Measurements from ENCODE around the gene AGAP1. TPM values are rescaled to one million over a fixed set of nuclear protein-coding genes. Genes with fewer than 3 reads are reported as not detected.

Gene AGAP1
- total and polyA plus RNA-seq, 2 donors: 1.7 to 3.0 TPM

DNA sequence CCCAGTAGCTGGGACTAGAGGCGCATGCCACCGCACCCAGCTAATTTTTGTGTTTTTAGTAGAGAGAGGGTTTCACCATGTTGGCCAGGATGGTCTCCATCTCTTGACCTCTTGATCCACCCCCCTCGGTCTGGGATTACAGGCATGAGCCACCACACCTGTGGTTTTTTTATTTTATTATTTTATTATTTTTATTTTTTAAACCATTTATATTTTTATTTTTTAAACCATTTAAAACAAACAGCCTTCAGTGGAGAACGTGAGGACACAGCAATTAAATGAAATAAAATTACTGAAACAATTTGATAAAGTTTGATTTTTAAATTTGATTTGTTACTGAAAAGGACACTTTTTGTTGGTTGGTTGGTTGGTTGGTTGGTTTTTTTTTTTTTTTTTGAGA is 181.0 kb downstream of the AGAP1 start:
- 93% methylated on average over 4 of the region's 4 CpGs for WGBS

DNA sequence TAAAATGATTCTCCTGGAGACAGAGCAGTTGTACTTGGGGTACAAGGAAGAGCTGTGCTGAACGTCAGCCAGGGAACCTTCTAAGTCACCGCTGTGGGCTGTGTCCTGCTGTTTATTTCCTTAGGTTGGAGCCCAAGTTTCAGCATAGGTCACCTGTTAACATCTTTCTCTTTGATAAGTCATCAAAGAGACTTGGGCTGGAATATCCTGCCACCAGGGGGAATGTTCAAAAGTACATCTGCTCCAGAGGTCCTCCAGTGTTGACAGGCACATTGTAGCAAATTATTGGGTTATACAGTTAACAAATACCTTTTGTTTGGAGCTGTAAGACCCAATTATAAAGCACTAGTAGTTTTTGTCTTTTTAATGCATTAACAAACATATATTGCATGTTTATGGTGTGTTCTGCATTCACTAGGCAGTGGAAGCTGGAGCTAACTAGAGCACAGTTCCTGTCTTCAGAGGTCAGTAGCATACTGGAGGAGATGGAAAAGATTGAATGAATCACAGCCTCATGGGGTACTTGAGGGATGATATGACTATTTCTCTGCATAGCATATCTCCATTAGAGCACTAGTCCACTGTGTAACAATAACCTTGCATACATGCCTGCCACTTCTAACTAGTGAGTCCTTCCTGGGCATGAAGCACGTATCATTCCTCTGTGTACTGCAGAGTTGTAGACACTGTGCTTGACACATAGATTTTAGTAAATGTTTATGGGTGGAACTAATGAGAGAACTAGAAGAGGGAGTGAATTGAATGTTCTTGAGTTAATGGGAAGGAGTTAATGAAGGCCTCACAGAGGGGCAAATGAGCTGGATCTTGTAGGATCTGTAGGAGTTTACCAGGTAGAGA is 182.1 kb downstream of the AGAP1 start:
- Histone ChIP-seq H3K27ac (ENCODE audit: low read depth in 1 of 2, low read length in 1 of 2) (no peak overlapping the region), H3K27me3 (ENCODE audit: control insufficient read depth in 2 of 2, insufficient read depth in 1 of 2, low read length in 1 of 2) (peaks cover 17 to 25% of the 10 kb centered on the region in 2 donors)
- WGBS: 87% methylated on average over 3 of the region's 3 CpGs

More for the DNA sequence above, 181.0 kb downstream of the AGAP1 start:
- Histone ChIP-seq H3K36me3 (ENCODE audit: control insufficient read depth in 2 of 2, insufficient read depth in 2 of 2, low read length in 1 of 2) (no peaks in the 10 kb centered on the region), H3K27me3 (ENCODE audit: control insufficient read depth in 2 of 2, insufficient read depth in 1 of 2, low read length in 1 of 2) (peaks cover 28 to 32% of the 10 kb centered on the region in 2 donors), H3K9me3 (ENCODE audit: control insufficient read depth in 2 of 2, insufficient read depth in 1 of 2, low read length in 1 of 2) (no peaks in the 10 kb centered on the region), H3K27ac (ENCODE audit: low read depth in 1 of 2, low read length in 1 of 2) (no peak overlapping the region), H3K4me3 (ENCODE audit: low read length in 2 of 2) (no peak overlapping the region), H3K4me1 (ENCODE audit: control insufficient read depth in 2 of 2, insufficient read depth in 2 of 2, low read length in 2 of 2) (peaks cover 0 to 3% of the 10 kb centered on the region in 2 donors)
- DNase-seq (ENCODE audit: low read depth in 6 of 9, low spot score in 9 of 9): no peak

DNA sequence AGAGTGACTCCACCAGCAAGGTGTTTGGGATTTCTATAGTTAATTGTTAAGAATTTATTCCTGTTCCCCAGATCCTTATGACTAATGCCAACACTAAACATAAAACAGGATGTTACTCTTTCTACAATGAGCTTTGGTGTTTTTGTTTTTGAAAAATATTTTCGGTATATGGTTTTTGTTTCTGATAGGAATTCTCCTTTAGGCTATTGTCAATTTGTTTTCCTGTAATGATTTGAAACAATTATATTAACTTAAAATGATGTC is 182.6 kb downstream of the AGAP1 start:
- 94% methylated on average over 1 of the region's 1 CpG for WGBS
- peaks cover 12 to 19% of the 10 kb centered on the region in 2 donors for H3K27me3 ChIP-seq (ENCODE audit: control insufficient read depth in 2 of 2, insufficient read depth in 1 of 2, low read length in 1 of 2)

More for the DNA sequence above, 182.1 kb downstream of the AGAP1 start:
- H3K9me3 ChIP-seq (ENCODE audit: control insufficient read depth in 2 of 2, insufficient read depth in 1 of 2, low read length in 1 of 2): no peaks in the 10 kb centered on the region
- H3K36me3 ChIP-seq (ENCODE audit: control insufficient read depth in 2 of 2, insufficient read depth in 2 of 2, low read length in 1 of 2): no peaks in the 10 kb centered on the region
- H3K4me3 ChIP-seq (ENCODE audit: low read length in 2 of 2): no peak overlapping the region
- H3K4me1 ChIP-seq (ENCODE audit: control insufficient read depth in 2 of 2, insufficient read depth in 2 of 2, low read length in 2 of 2): no peaks in the 10 kb centered on the region
- DNase-seq (ENCODE audit: low read depth in 6 of 9, low spot score in 9 of 9): no peak

DNA sequence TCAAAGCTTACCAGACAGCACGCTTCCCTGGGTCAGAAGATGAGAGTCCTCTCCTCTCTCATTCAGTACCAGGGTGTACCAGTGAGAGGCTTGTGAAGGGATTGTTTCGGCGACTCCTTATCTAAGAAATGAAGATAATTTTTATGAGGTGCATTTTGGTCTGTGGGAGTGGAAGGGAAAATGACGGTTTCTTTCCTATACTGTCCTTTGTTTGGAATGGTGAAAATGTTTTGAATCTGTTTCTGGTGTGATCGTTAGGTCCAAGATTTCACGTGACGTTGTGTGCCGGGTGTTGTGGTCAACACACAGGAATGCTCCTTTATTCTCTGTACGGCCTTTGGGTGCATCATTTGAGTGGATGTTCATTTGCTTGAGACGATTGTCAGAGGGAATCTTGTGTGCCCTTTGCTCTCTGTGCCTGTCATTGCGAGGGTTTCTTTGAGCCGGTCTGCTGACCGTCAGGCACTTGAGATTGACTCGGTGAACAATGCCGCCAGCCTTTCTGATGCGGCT is 183.5 kb downstream of the AGAP1 start:
- 94% methylated on average over 16 of the region's 16 CpGs for WGBS
- no peaks in the 10 kb centered on the region for H3K4me1 ChIP-seq (ENCODE audit: control insufficient read depth in 2 of 2, insufficient read depth in 2 of 2, low read length in 2 of 2)

More for the DNA sequence above, 182.6 kb downstream of the AGAP1 start:
- DNase-seq (ENCODE audit: low read depth in 6 of 9, low spot score in 9 of 9): no peak
- no peak overlapping the region for H3K27ac ChIP-seq (ENCODE audit: low read depth in 1 of 2, low read length in 1 of 2)
- H3K9me3 ChIP-seq (ENCODE audit: control insufficient read depth in 2 of 2, insufficient read depth in 1 of 2, low read length in 1 of 2): no peaks in the 10 kb centered on the region
- no peaks in the 10 kb centered on the region for H3K4me1 ChIP-seq (ENCODE audit: control insufficient read depth in 2 of 2, insufficient read depth in 2 of 2, low read length in 2 of 2)
- no peak overlapping the region for H3K4me3 ChIP-seq (ENCODE audit: low read length in 2 of 2)
- no peaks in the 10 kb centered on the region for H3K36me3 ChIP-seq (ENCODE audit: control insufficient read depth in 2 of 2, insufficient read depth in 2 of 2, low read length in 1 of 2)

DNA sequence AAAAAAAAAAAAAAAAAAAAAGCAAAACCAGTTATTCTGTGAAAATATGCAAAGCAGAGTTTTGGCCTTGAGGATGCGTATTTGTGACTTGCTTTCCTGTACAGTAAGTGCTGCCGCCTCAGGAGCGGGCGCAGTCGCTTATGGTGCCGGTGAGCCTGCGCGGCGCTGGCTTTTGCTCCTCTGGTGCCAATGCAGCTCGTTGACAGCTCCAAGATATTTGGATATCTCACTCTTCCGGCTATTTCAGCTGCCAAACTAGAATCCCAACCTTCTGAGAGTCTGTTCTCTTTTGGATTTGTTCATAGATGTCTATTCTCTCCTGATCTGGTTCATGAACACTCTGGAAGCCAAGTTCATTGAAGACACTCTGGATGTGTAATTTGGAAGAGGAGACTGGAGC is 184.1 kb downstream of the AGAP1 start:
- peaks cover 3 to 9% of the 10 kb centered on the region in 2 donors for H3K27me3 ChIP-seq (ENCODE audit: control insufficient read depth in 2 of 2, insufficient read depth in 1 of 2, low read length in 1 of 2)
- WGBS: 92% methylated on average over 11 of the region's 11 CpGs
- no peaks in the 10 kb centered on the region for H3K36me3 ChIP-seq (ENCODE audit: control insufficient read depth in 2 of 2, insufficient read depth in 2 of 2, low read length in 1 of 2)
- no peaks in the 10 kb centered on the region for H3K4me1 ChIP-seq (ENCODE audit: control insufficient read depth in 2 of 2, insufficient read depth in 2 of 2, low read length in 2 of 2)
- H3K27ac ChIP-seq (ENCODE audit: low read depth in 1 of 2, low read length in 1 of 2): no peak overlapping the region
- no peak overlapping the region for H3K4me3 ChIP-seq (ENCODE audit: low read length in 2 of 2)
- DNase-seq (ENCODE audit: low read depth in 6 of 9, low spot score in 9 of 9): no peak
- H3K9me3 ChIP-seq (ENCODE audit: control insufficient read depth in 2 of 2, insufficient read depth in 1 of 2, low read length in 1 of 2): no peaks in the 10 kb centered on the region

More for the DNA sequence above, 183.5 kb downstream of the AGAP1 start:
- no peak for DNase-seq (ENCODE audit: low read depth in 6 of 9, low spot score in 9 of 9)
- H3K27ac ChIP-seq (ENCODE audit: low read depth in 1 of 2, low read length in 1 of 2): no peak overlapping the region
- peaks cover 5 to 10% of the 10 kb centered on the region in 2 donors for H3K27me3 ChIP-seq (ENCODE audit: control insufficient read depth in 2 of 2, insufficient read depth in 1 of 2, low read length in 1 of 2)
- H3K9me3 ChIP-seq (ENCODE audit: control insufficient read depth in 2 of 2, insufficient read depth in 1 of 2, low read length in 1 of 2): no peaks in the 10 kb centered on the region
- H3K4me3 ChIP-seq (ENCODE audit: low read length in 2 of 2): no peak overlapping the region
- no peaks in the 10 kb centered on the region for H3K36me3 ChIP-seq (ENCODE audit: control insufficient read depth in 2 of 2, insufficient read depth in 2 of 2, low read length in 1 of 2)

DNA sequence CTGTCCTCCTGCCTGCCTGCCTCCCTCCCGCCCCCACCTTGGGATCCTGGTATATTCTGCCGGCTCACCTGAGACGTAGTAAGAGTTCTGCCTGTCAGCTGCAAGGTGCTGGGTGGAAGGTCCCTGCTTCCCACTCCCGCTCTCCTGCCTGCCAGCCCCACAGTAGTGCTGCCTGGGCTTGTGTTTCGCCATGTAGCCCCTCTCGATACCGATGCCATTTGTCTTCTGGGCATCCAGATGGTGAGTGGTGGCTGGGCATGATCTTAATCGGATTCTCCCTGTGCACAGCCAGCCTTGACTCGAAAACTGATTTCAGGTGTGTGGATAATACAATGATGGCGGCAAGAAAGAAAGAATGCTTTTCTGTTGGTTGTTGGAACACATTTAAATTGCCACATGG is 184.9 kb downstream of the AGAP1 start:
- no peaks in the 10 kb centered on the region for H3K9me3 ChIP-seq (ENCODE audit: control insufficient read depth in 2 of 2, insufficient read depth in 1 of 2, low read length in 1 of 2)
- DNase-seq (ENCODE audit: low read depth in 6 of 9, low spot score in 9 of 9): no peak
- 95% methylated on average over 10 of the region's 10 CpGs for WGBS

DNA sequence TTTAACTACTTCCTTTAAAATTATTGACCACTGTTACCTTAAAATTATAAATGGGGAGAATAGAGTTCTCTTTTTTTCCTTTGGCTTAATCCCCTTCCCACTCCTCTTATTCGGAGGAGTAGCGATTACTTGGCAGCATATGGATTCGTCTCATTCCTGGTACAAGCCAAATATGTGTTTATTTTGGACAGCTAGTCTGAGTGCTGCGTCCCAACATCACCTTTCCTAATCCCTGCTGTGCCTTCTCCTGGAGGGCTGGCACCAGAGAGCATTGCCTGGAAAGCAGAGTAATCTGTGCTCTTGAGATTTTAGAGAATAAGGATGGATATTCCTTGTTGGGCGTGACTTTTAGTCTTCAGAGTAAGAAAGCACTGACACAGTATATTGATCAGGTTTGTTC is 185.6 kb downstream of the AGAP1 start:
- Histone ChIP-seq H3K36me3 (ENCODE audit: control insufficient read depth in 2 of 2, insufficient read depth in 2 of 2, low read length in 1 of 2) (no peaks in the 10 kb centered on the region), H3K4me3 (ENCODE audit: low read length in 2 of 2) (no peak overlapping the region), H3K27ac (ENCODE audit: low read depth in 1 of 2, low read length in 1 of 2) (no peak overlapping the region), H3K4me1 (ENCODE audit: control insufficient read depth in 2 of 2, insufficient read depth in 2 of 2, low read length in 2 of 2) (no peaks in the 10 kb centered on the region), H3K9me3 (ENCODE audit: control insufficient read depth in 2 of 2, insufficient read depth in 1 of 2, low read length in 1 of 2) (no peaks in the 10 kb centered on the region), H3K27me3 (ENCODE audit: control insufficient read depth in 2 of 2, insufficient read depth in 1 of 2, low read length in 1 of 2) (peaks cover 0 to 4% of the 10 kb centered on the region in 2 donors)
- WGBS: 90% methylated on average over 5 of the region's 5 CpGs
- DNase-seq (ENCODE audit: low read depth in 6 of 9, low spot score in 9 of 9): no peak

More for the DNA sequence above, 184.9 kb downstream of the AGAP1 start:
- peaks cover 0 to 8% of the 10 kb centered on the region in 2 donors for H3K27me3 ChIP-seq (ENCODE audit: control insufficient read depth in 2 of 2, insufficient read depth in 1 of 2, low read length in 1 of 2)
- H3K4me1 ChIP-seq (ENCODE audit: control insufficient read depth in 2 of 2, insufficient read depth in 2 of 2, low read length in 2 of 2): no peaks in the 10 kb centered on the region
- no peak overlapping the region for H3K4me3 ChIP-seq (ENCODE audit: low read length in 2 of 2)
- H3K36me3 ChIP-seq (ENCODE audit: control insufficient read depth in 2 of 2, insufficient read depth in 2 of 2, low read length in 1 of 2): no peaks in the 10 kb centered on the region
- no peak overlapping the region for H3K27ac ChIP-seq (ENCODE audit: low read depth in 1 of 2, low read length in 1 of 2)

DNA sequence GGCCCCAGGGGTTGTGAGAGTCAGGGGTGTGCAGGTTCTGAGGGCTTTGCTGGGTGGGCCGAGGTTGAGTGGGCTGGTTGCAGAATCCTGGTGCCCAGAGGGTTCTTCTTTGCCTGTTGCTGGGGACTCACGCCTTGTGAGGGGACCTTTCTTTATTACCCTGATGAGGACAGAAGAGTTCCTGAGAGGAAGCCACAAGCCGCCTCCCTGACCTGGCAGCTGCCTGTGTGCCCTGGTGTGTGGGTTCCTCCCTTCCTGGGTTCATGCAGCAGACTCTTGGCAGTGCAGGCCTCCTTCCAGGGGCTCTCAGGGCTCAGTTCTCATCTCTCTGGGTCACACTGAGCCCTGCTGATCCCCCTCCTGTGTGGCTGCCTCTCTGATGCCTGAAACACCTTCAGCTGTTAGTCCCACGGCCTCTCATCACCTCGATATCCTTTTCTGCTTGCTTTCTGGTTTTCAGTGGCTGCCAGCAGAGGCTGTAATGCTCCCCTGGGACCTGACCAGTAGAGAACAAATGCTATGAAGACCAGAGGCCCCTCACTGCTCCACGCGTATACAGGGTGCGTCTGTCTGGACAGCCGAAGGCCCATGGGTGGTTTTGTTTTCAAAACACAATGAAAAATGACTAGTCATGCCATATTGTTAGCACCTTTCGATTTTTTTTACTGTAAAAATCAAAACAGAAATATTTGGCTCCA is 191.3 kb downstream of the AGAP1 start:
- no peak for DNase-seq (ENCODE audit: low read depth in 6 of 9, low spot score in 9 of 9)
- Histone ChIP-seq H3K27ac (ENCODE audit: low read depth in 1 of 2, low read length in 1 of 2) (no peak overlapping the region), H3K4me3 (ENCODE audit: low read length in 2 of 2) (no peak overlapping the region), H3K36me3 (ENCODE audit: control insufficient read depth in 2 of 2, insufficient read depth in 2 of 2, low read length in 1 of 2) (no peaks in the 10 kb centered on the region), H3K4me1 (ENCODE audit: control insufficient read depth in 2 of 2, insufficient read depth in 2 of 2, low read length in 2 of 2) (no peaks in the 10 kb centered on the region), H3K27me3 (ENCODE audit: control insufficient read depth in 2 of 2, insufficient read depth in 1 of 2, low read length in 1 of 2) (no peaks in the 10 kb centered on the region), H3K9me3 (ENCODE audit: control insufficient read depth in 2 of 2, insufficient read depth in 1 of 2, low read length in 1 of 2) (no peaks in the 10 kb centered on the region)
- 58% methylated on average over 10 of the region's 10 CpGs for WGBS
